Measurements from ENCODE around the gene PHRF1. TPM values are rescaled to one million over a fixed set of nuclear protein-coding genes. Genes with fewer than 3 reads are reported as not detected.

Gene PHRF1
- total RNA-seq, 1 experiment from 2014 or later, result 48.9 TPM

DNA sequence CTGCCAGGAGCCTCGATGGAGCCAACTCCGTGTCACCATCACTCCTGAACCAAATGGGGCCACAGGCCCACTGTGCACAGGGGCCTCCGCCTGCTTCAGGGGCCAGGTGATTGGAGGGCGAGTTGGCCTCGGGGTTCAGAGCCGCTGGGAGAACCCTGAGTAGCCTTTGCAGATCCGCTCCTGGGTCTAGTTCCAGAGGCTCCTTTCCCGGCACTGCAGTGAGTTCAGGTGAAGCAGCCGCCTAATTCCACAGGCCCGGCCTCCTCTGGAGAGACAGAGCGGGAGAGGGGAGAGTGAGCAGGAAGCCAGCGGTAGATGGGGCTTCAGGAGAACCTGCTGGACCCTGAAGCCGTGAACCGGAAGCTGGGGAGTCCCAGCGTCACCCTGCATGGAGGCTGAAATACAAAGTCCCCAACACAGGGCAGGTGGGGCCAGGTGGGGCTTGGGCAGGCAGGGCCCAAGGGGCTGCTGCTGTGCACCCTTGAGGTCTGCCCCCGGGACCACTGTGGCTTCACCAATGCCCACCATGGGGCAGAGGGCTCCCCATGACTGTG is 83.3 kb downstream of the PHRF1 start:
- Histone ChIP-seq H2BK120ac (ENCODE audit: low read depth, low read length, poor library complexity, severe bottlenecking) (no peak overlapping the region), H3K27ac (ENCODE audit: insufficient read length, low read depth, low read length) (no peak overlapping the region), H3K14ac (ENCODE audit: insufficient read depth, low read length) (no peak overlapping the region), H3K79me1 (ENCODE audit: insufficient read depth, low read depth, low read length, poor library complexity, severe bottlenecking) (no peaks in the 10 kb centered on the region), H3K79me2 (ENCODE audit: insufficient read depth, low read length) (no peaks in the 10 kb centered on the region), H3K18ac (ENCODE audit: insufficient read length, low read depth, low read length) (no peak overlapping the region), H3K27me3 (ENCODE audit: insufficient read depth, low read length) (no peaks in the 10 kb centered on the region), H3K56ac (ENCODE audit: insufficient read length, low read depth, low read length) (no peak overlapping the region), H3K23me2 (ENCODE audit: insufficient read length, low read depth, low read length, poor library complexity, severe bottlenecking) (no peaks in the 10 kb centered on the region), H3K23ac (ENCODE audit: insufficient read length, low read depth, low read length) (no peak overlapping the region), H4K20me1 (ENCODE audit: control insufficient read depth, insufficient read depth, insufficient read length) (no peaks in the 10 kb centered on the region), H4K8ac (replicated peaks; ENCODE audit: insufficient read length, low read depth, low read length) (no peak overlapping the region), H2BK15ac (ENCODE audit: low read depth, low read length) (no peak overlapping the region), H4K5ac (ENCODE audit: insufficient read length, low read depth, low read length) (no peak overlapping the region), H3K9ac (ENCODE audit: extremely low read depth, insufficient read length, low read length) (no peak overlapping the region), H3K4ac (ENCODE audit: low read depth, low read length) (no peak overlapping the region), H2BK20ac (ENCODE audit: low read depth, low read length, poor library complexity, severe bottlenecking) (no peak overlapping the region), H2AK5ac (ENCODE audit: insufficient read length, low read length) (no peak overlapping the region), H2BK5ac (ENCODE audit: insufficient read length, low read length) (no peak overlapping the region), H3K4me2 (ENCODE audit: insufficient read depth, insufficient read length, low read length) (no peak overlapping the region), H2AFZ (ENCODE audit: low read length) (no peak overlapping the region), H3K9me3 (ENCODE audit: control insufficient read depth, low read depth, low read length) (no peaks in the 10 kb centered on the region), H3T11ph (ENCODE audit: low read length) (no peak overlapping the region), H2BK12ac (ENCODE audit: insufficient read length, low read depth, low read length) (no peak overlapping the region), H4K91ac (ENCODE audit: insufficient read length, low read depth, low read length) (no peak overlapping the region), H3K4me1 (ENCODE audit: insufficient read depth, low read length) (no peaks in the 10 kb centered on the region)
- TF ChIP-seq, protein P1, sequence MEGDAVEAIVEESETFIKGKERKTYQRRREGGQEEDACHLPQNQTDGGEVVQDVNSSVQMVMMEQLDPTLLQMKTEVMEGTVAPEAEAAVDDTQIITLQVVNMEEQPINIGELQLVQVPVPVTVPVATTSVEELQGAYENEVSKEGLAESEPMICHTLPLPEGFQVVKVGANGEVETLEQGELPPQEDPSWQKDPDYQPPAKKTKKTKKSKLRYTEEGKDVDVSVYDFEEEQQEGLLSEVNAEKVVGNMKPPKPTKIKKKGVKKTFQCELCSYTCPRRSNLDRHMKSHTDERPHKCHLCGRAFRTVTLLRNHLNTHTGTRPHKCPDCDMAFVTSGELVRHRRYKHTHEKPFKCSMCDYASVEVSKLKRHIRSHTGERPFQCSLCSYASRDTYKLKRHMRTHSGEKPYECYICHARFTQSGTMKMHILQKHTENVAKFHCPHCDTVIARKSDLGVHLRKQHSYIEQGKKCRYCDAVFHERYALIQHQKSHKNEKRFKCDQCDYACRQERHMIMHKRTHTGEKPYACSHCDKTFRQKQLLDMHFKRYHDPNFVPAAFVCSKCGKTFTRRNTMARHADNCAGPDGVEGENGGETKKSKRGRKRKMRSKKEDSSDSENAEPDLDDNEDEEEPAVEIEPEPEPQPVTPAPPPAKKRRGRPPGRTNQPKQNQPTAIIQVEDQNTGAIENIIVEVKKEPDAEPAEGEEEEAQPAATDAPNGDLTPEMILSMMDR (conservative IDR thresholded peaks at IDR 0.05), result no peak
- no peaks in the 10 kb centered on the region for H3K9me3 Mint-ChIP-seq
- H3K4me3 Mint-ChIP-seq, result no peak overlapping the region
- DNase-seq, result no peak
- H3K27ac Mint-ChIP-seq, result peak overlapping the region in 1 of 3 experiments; percentile 30; a peak in 1 of 7 replicates
- H3K36me3 Mint-ChIP-seq (ENCODE audit: insufficient read depth in 1 of 3, low read depth in 3 of 3), result peaks cover 5 to 50% (median 25%) of the 10 kb centered on the region in 3 experiments; a peak in 6 of 7 replicates
- no CpG with 5 or more reads among the region's 16 CpGs for WGBS (ENCODE audit: extremely low coverage, insufficient read length, low lambda C conversion rate)
- H3K27me3 Mint-ChIP-seq (ENCODE audit: low read depth), result no peaks in the 10 kb centered on the region
- 0 out of 4 replicates have a peak, but pooled peaks cover 0 to 3% of the 10 kb centered on the region in 2 experiments for H3K4me1 Mint-ChIP-seq
